Measurements from ENCODE around the gene COLEC11. TPM values are rescaled to one million over a fixed set of nuclear protein-coding genes. Genes with fewer than 3 reads are reported as not detected.

The COLEC11 gene
- total and polyA plus RNA-seq, 2 donors (not counting 1 experiment from before 2014, with no cell fraction given): not detected

DNA sequence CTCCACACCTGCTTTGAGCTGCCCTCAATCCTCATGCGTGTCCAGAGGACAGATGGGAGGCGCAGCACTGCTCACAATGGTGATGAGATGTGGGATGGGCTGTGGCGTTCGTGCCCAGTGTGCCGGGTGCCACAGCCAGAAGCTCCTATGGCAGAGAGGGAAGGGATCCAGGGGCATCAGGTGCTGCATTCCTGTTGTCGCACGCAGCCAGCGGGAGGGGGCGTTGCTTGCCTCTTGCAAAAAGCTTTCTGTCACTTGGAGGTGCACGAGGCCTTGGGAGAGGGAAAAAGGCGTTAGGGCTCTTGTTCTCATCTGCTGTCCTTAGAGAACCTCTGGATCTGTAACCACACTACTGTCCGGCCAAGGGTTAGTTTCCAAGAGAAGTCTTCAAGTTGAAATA is 33.9 kb downstream of the COLEC11 start:
- H3K9ac ChIP-seq (ENCODE audit: low read length): no peak overlapping the region
- H3K79me2 ChIP-seq (ENCODE audit: control insufficient read depth, insufficient read depth, low read length): no peaks in the 10 kb centered on the region
- Mint-ChIP-seq H3K9me3 (ENCODE audit: insufficient read depth) (no peaks in the 10 kb centered on the region), H3K4me3 (no peak overlapping the region), H3K27ac (no peak overlapping the region), H3K27me3 (peaks cover 6% of the 10 kb centered on the region), H3K4me1 (no peaks in the 10 kb centered on the region)
- DNase-seq (no peak), ATAC-seq (ENCODE audit: low read depth) (no peak)
- WGBS (ENCODE audit: insufficient coverage): 59% methylated on average over 11 of the region's 12 CpGs
- H3K4me2 ChIP-seq (replicated peaks; ENCODE audit: low read depth, low read length, poor library complexity, severe bottlenecking): no peak overlapping the region
- H3K4me1 ChIP-seq (ENCODE audit: control insufficient read depth in 2 of 2, insufficient read depth in 2 of 2, low read length in 2 of 2): no peaks in the 10 kb centered on the region
- H3K36me3 ChIP-seq (replicated peaks in 1 of 2; ENCODE audit: control extremely low read depth in 1 of 2, control insufficient read depth in 1 of 2, extremely low read depth in 1 of 2, insufficient read depth in 2 of 2, low read length in 1 of 2): no peaks in the 10 kb centered on the region
- ChIA-PET CTCF (interaction anchor here (1.2 kb wide), 1 partner anchor 23 kb away, joined by 3 read pairs; no protein-coding TSS in a partner anchor), POLR2A (interaction anchor here (0.6 kb wide), 1 partner anchor 54 kb away, joined by 6 read pairs; no protein-coding TSS in a partner anchor)
- intact Hi-C loops (cut with micrococcal nuclease): no loop called here
- no peak overlapping the region for H3K27ac ChIP-seq (ENCODE audit: low read length in 2 of 2)
- H3K27me3 ChIP-seq (replicated peaks in 1 of 4; ENCODE audit: control extremely low read depth in 1 of 4, control insufficient read depth in 3 of 4, insufficient read depth in 4 of 4, low read length in 3 of 4): peaks cover 0 to 5% (median 0%) of the 10 kb centered on the region in 4 experiments
- no peak for TF ChIP-seq EZH2 (IDR thresholded peaks at IDR 0.05; ENCODE audit: borderline replicate concordance, insufficient read depth, low read depth, low read length, poor library complexity, severe bottlenecking)
- TF ChIP-seq, protein P1, sequence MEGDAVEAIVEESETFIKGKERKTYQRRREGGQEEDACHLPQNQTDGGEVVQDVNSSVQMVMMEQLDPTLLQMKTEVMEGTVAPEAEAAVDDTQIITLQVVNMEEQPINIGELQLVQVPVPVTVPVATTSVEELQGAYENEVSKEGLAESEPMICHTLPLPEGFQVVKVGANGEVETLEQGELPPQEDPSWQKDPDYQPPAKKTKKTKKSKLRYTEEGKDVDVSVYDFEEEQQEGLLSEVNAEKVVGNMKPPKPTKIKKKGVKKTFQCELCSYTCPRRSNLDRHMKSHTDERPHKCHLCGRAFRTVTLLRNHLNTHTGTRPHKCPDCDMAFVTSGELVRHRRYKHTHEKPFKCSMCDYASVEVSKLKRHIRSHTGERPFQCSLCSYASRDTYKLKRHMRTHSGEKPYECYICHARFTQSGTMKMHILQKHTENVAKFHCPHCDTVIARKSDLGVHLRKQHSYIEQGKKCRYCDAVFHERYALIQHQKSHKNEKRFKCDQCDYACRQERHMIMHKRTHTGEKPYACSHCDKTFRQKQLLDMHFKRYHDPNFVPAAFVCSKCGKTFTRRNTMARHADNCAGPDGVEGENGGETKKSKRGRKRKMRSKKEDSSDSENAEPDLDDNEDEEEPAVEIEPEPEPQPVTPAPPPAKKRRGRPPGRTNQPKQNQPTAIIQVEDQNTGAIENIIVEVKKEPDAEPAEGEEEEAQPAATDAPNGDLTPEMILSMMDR (IDR thresholded peaks at IDR 0.05): no peak
- H2AFZ ChIP-seq (ENCODE audit: insufficient read depth, low read depth, low read length, poor library complexity, severe bottlenecking): no peak overlapping the region
- H3K9me3 ChIP-seq (ENCODE audit: control extremely low read depth in 1 of 3, control insufficient read depth in 2 of 3, insufficient read depth in 1 of 3, low read length in 2 of 3): peaks cover 0 to 6% (median 0%) of the 10 kb centered on the region in 3 donors
- H3K4me3 ChIP-seq (ENCODE audit: control extremely low read depth in 1 of 5, extremely low read depth in 1 of 5, insufficient read depth in 1 of 5, low read depth in 2 of 5, low read length in 4 of 5): no peak overlapping the region
- H4K20me1 ChIP-seq (ENCODE audit: control insufficient read depth, insufficient read depth, low read length, poor library complexity, severe bottlenecking): no peaks in the 10 kb centered on the region

DNA sequence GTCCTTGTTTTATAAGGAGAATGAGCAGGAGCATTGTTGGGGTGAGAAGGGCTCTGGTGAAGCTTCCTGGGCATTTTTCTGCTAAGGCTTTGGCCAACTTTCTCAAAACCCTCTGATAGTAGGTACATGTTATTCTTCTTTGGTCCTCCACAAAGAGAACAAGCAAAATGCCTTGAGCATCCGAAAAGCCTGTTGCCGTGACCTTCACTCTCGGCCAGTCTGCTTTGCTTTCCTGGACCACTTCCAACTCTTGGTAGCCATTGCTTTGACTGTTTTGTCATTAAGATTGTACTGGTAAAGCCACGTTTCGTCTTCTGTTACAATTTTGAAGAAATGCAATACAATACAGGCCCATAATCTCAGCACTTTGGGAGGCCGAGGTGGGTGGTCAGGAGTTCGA is 35.7 kb downstream of the COLEC11 start:
- no peak overlapping the region for H3K27ac Mint-ChIP-seq
- Histone ChIP-seq H3K27me3 (replicated peaks in 1 of 4; ENCODE audit: control extremely low read depth in 1 of 4, control insufficient read depth in 3 of 4, insufficient read depth in 4 of 4, low read length in 3 of 4) (no peaks in the 10 kb centered on the region), H3K79me2 (ENCODE audit: control insufficient read depth, insufficient read depth, low read length) (no peaks in the 10 kb centered on the region), H3K27ac (ENCODE audit: low read length in 2 of 2) (no peak overlapping the region), H3K4me2 (replicated peaks; ENCODE audit: low read depth, low read length, poor library complexity, severe bottlenecking) (no peak overlapping the region), H4K20me1 (ENCODE audit: control insufficient read depth, insufficient read depth, low read length, poor library complexity, severe bottlenecking) (no peaks in the 10 kb centered on the region), H3K4me1 (ENCODE audit: control insufficient read depth in 2 of 2, insufficient read depth in 2 of 2, low read length in 2 of 2) (no peaks in the 10 kb centered on the region), H2AFZ (ENCODE audit: insufficient read depth, low read depth, low read length, poor library complexity, severe bottlenecking) (no peak overlapping the region), H3K9me3 (ENCODE audit: control extremely low read depth in 1 of 3, control insufficient read depth in 2 of 3, insufficient read depth in 1 of 3, low read length in 2 of 3) (peaks cover 0 to 3% (median 0%) of the 10 kb centered on the region in 3 donors), H3K4me3 (ENCODE audit: control extremely low read depth in 1 of 5, extremely low read depth in 1 of 5, insufficient read depth in 1 of 5, low read depth in 2 of 5, low read length in 4 of 5) (no peak overlapping the region), H3K9ac (ENCODE audit: low read length) (no peak overlapping the region), H3K36me3 (replicated peaks in 1 of 2; ENCODE audit: control extremely low read depth in 1 of 2, control insufficient read depth in 1 of 2, extremely low read depth in 1 of 2, insufficient read depth in 2 of 2, low read length in 1 of 2) (no peaks in the 10 kb centered on the region)
- TF ChIP-seq EZH2 (IDR thresholded peaks at IDR 0.05; ENCODE audit: borderline replicate concordance, insufficient read depth, low read depth, low read length, poor library complexity, severe bottlenecking): no peak
- TF ChIP-seq, protein P1 (IDR thresholded peaks at IDR 0.05): no peak
- POLR2A ChIA-PET: no interaction called here
- no peaks in the 10 kb centered on the region for H3K9me3 Mint-ChIP-seq (ENCODE audit: insufficient read depth)
- CTCF ChIA-PET: no interaction called here
- 100% methylated on average over 1 of the region's 7 CpGs for WGBS (ENCODE audit: insufficient coverage)
- no peak for DNase-seq
- no peak overlapping the region for H3K4me3 Mint-ChIP-seq
- ATAC-seq (ENCODE audit: low read depth): no peak
- intact Hi-C loops (cut with micrococcal nuclease): no loop called here
- peaks cover 7% of the 10 kb centered on the region for H3K27me3 Mint-ChIP-seq
- H3K4me1 Mint-ChIP-seq: no peaks in the 10 kb centered on the region

All from B cell (primary cell).